GM19455 (cell line): ENCODE results near the gene SERPING1.
"Not testable (repeated sequence)": the region's sequence is repeated elsewhere in the genome, so short reads cannot be mapped to it uniquely, and the experiment has no call there.

ENCODE experiments used
- ATAC-seq: cut with Tn5 transposase; IDR thresholded peaks from one replicate; pipeline ENCODE4 v1.9.1; 2021; ENCODE audit not compliant: unreplicated experiment

Gene SERPING1

DNA sequence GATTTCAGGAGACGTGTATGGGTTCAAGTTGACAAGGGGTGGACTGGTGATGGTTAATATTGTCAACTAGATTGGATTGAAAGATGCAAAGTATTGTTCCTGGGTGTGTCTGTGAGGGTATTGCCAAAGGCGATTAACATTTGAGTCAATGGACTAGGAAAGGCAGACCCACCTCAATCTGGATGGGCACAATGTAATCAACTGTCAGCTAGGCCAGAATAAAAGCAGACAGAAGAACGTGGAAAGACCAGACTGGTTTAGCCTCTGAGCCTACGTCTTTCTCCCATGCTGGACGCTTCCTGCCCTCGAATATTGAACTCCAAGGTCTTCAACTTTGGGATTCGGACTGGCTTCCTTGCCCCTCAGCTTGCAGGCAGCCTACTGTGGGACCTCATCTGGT lies 53.9 kb downstream of the SERPING1 start:
- ATAC-seq: no peak

DNA sequence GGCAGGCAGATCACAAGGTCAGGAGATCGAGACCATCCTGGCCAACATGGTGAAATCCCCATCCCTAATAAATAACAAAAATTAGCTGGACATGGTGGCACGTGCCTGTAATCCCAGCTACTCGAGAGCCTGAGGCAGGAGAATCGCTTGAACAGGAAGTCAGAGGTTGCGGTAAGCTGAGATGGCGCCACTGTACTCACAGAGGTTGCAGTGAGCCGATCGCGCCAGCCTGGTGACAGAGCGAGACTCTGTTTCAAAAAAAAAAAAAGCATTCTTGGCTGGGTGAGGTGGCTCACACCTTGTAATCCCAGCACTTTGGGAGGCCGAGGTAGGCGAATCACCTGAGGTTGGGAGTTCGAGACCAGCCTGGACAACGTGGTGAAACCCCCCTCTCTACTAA lies 54.7 kb downstream of the SERPING1 start:
- not testable (repeated sequence) for ATAC-seq

DNA sequence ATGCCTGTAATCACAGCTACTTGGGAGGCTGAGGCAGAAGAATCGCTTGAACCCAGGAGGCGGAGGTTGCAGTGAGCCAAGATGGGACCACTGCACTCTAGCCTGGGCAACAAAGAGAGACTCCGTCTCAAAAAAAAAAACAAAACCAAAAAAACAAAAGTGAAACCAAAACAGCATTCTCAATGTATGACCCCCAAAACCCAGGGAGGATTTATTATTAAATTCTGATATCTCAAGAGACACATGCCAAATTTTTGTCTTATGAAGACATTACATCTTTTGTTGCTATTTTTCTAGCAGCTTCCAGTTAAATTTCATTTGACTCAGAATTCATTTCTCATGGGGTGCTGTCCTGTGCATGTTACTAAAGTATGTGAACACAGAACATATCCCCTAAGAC lies 55.2 kb downstream of the SERPING1 start:
- ATAC-seq: no peak

DNA sequence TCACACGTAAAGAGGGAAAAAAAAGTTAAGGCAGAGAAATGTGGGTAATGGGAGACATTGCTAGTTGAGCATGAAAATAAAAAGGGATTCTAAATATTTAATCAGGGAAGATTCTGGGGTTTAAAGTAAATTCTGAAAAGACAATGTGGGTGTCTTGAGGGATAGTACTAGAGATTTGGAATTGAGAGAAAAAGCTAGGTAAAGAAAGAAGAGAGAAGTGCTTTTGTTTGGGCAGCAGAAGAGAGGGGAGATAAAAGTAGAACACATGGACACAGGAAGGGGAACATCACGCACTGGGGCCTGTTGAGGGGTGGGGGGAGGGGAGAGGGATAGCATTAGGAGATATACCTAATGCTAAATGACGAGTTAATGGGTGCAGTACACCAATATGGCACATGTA lies 55.7 kb downstream of the SERPING1 start:
- no peak for ATAC-seq

DNA sequence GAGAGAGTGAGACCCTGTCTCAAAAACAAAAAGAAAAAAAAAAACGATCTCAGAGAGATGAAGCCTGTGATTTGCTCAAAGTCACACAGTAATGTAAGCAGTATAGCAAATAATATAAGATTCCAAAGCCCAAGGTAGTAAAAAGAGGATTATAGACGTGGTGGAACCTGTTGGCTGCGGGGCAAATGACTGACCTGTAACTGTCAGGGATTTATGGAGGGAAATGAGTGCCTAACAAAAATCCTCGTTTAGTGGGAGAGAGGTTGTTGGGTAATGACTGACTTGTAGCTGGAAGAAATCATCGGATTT lies 59.4 kb downstream of the SERPING1 start:
- ATAC-seq: no peak

DNA sequence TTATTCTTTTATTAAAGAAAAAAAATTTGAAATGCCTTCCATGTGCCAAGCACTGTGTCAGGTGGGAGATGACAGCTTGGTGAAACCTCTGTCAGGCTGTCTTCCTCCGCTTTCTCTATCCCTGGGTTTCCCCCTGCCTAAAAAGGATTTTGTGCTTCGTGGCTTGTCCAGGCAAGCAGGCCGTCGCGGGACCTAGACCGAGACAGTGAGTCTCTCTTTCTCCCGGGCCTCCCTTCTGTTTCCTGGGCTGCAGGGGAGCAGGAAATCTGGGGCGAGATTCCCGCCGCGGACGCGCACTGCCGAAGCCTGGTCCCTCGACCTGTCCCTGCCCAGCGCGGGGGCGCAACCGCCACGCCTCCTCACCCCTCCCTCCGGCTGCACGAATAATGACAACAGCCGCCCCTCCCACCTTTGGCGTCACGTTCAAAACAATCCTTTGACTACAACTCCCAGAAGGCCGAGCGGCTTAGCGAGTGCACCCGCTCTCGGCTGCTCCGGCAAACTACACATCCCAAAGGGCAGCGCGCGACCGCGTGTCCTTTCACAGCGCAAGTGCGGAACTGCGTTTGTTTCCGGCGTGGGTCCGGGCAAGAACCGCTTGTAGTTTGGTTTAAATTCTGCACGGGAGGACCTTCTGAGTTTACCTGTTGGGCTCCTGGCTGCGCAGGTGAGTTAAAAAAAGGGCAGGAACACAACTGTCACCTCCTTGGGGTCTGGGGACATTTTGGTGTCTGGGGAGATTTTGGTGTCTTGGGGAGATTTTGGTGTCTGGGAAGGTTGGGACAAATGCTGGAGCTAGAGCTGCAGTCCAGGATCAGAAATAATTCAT lies 59.9 kb downstream of the SERPING1 start, which contains the start of gene CLP1:
TSS of gene CLP1 (plus strand) at position 569 of the 829 bp plus-strand sequence. CDS start 1,715 bp downstream, outside the sequence.
- peak; percentile 99 for ATAC-seq

DNA sequence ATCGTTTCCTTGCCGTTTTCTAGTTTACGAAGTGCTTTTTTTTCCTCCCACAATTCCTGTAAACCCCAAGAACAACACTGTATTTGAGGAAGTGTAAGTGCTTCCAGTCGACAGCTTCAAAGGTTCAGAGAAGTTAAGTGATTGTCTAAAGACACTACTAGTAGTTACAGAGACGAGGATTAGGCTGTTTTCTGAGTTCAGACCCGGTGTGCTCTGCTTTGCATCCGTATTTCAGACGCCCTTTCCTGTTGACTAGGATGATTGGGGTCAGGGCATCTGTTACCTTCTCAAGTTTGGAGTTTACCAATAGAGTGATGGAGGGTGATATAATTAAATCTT lies 60.5 kb downstream of the SERPING1 start:
- ATAC-seq: no peak

DNA sequence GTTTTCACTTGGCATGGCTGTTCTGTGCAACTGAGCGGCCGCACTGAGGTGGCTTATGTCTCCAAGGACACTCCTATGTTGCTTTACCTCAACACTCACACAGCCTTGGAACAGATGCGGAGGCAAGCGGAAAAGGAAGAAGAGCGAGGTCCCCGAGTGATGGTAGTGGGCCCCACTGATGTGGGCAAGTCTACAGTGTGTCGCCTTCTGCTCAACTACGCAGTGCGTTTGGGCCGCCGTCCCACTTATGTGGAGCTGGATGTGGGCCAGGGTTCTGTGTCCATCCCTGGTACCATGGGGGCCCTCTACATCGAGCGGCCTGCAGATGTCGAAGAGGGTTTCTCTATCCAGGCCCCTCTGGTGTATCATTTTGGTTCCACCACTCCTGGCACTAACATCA lies 62.2 kb downstream of the SERPING1 start:
- ATAC-seq: no peak

DNA sequence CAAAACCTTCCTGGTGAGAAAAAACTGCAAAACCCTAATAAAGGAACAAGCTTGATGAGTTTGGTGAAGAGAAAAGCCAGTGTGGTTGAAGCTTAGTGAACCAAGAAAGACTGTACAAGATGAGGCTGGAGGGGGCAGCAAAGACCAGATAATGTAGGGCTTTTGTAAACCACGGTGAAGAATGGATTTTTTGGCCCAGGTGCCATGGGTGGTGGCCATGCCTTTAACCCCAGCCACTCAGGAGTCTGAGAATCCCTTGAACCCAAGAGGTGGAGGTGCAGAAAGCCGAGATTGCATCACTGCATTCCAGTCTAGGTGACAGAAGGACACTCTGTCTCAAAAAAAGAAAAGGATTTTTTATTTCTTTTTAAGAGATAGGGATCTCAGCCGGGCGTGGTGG lies 65.4 kb downstream of the SERPING1 start:
- no peak for ATAC-seq

DNA sequence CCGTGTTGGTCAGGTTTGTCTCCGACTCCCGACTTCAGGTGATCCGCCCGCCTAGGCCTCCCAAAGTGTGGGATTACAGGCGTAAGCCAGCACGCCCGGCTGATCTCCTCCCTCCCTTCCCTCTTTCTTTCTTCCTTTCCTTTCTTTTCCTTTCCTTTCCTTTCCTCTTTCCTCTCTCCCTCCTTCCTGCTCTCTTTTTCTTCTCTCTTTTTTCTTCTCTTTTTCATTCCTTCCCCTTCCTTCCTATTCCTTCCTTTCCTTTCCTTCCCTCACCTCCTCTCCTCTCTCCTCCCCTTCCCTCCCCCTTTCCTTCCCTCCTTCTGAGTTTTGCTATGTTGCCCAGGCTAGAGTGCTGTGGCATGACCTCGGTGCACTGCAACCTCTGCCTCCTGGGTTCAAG lies 66.5 kb downstream of the SERPING1 start:
- ATAC-seq: no peak
